Rectal smooth muscle tissue (tissue), 1 donor: ENCODE data around the gene FANCD2.
A peak's percentile ranks its signal among the peaks of the same experiment; 100 is the strongest.

ENCODE experiments used
- H3K27ac ChIP-seq: one replicate; pipeline ENCODE4 v1.7.0; 2013; ENCODE audit warnings: low read depth, low read length, inconsistent platforms
- H3K27me3 ChIP-seq: one replicate; pipeline ENCODE4 v1.7.0; 2013; ENCODE audit warnings: low read length; ENCODE audit not compliant: control insufficient read depth, insufficient read depth
- H3K36me3 ChIP-seq: one replicate; pipeline ENCODE4 v1.7.0; 2013; ENCODE audit warnings: low read length; ENCODE audit not compliant: control insufficient read depth, insufficient read depth
- H3K4me1 ChIP-seq: one replicate; pipeline ENCODE4 v1.7.0; 2013; ENCODE audit warnings: low read length; ENCODE audit not compliant: control insufficient read depth, insufficient read depth
- H3K4me3 ChIP-seq: one replicate; pipeline ENCODE4 v1.7.0; 2013; ENCODE audit warnings: low read length
- H3K9ac ChIP-seq: one replicate; pipeline ENCODE4 v1.7.0; 2013; ENCODE audit warnings: low read length

Gene FANCD2

GRCh38 chr3:10026084-10026890 is at the start of gene FANCD2:
Gene FANCD2, plus strand, starts transcription at chr3:10026437. Its CDS starts 2,221 bp downstream, at chr3:10028658.
- peaks cover 13% of the 10 kb centered on the region for H3K36me3 ChIP-seq
- H3K27ac ChIP-seq = peak within 1 kb of the TSS; percentile 70
- H3K27me3 ChIP-seq = no peaks in the 10 kb centered on the region
- peak within 1 kb of the TSS; percentile 93 for H3K4me3 ChIP-seq
- peaks cover 7% of the 10 kb centered on the region for H3K4me1 ChIP-seq
- peak within 1 kb of the TSS; percentile 50 for H3K9ac ChIP-seq

DNA sequence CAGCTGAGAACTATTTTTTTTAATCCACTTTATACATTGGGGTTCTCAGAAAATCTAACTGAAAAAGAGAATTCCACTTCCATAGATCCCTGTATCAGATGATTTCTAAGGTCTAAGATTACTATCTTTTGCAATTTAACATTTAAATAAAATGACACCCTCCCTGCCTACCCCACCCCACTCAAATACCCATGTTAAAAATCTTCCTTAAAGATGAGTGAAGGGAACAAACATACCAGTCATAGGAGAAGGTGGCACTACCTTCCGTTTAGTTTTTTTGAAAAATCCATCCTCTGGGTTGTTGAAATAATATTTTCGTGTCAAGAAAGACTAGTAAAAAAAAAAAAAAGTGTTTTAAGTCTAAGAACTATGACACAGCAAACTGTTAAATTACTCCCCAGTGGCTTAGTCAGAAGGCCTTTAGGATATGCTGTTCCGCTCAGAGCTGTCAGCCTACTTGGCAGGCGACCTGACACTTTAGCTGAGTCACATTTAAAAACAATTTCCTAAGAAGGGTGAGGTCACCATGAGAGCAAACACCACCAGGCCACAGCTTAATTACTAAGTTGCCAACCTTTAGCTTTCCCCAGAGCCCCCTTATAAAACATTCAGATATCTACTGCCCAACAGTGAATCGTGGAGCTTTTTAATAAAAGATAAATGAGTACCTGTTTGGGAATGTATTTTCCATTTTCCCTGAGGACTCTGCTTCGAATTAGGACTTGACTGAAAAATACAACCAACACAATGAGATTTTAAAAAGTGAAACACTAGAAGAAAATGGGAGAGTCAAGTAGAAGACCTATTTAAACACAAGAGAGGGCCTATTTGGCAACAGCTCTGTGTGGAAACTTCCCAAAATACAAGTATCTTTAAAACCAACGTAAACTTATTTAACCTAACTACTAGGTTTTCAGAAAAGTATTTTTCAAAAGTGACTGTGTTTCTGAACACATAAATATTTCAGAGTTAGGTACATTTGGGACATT is 49.2 kb upstream of the FANCD2 start:
- Histone ChIP-seq H3K27me3 (no peaks in the 10 kb centered on the region), H3K4me1 (peaks cover 11% of the 10 kb centered on the region), H3K9ac (no peak overlapping the region), H3K27ac (peak overlapping the region; percentile 75), H3K4me3 (no peak overlapping the region), H3K36me3 (peaks cover 14% of the 10 kb centered on the region)

DNA sequence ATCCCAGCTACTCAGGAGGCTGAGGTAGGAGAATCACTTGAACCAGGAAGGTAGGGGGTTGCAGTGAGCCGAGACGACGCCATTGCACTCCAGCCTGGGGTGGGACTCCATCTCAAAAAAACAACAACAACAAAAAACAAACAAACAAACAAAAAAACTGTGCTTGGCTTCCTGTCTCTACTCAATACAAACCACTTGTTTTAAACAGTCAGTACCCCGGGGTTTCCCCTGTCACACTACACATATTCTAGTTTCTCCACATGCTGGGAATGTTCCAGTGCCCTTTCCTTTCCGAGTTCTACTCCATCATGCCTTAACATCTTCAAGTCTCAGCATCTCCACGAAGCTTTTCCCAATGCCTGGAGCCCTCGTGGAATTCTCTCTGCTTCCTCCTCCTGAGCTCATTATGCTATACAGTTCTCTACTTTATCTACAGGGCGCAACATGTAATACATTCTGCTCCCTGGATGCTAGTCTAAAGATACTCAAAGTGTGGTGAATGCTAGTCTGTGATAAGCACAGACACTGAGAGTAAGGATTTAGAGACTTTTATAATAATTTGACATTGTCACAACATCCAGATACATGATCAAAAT is 47.4 kb upstream of the FANCD2 start:
- Histone ChIP-seq H3K4me1 (peaks cover 11% of the 10 kb centered on the region), H3K27me3 (no peaks in the 10 kb centered on the region), H3K9ac (no peak overlapping the region), H3K27ac (no peak overlapping the region), H3K36me3 (peaks cover 8% of the 10 kb centered on the region), H3K4me3 (no peak overlapping the region)

- peaks cover 13% of the 10 kb centered on the region for H3K4me1 ChIP-seq
- H3K36me3 ChIP-seq = peaks cover 4% of the 10 kb centered on the region
- no peak overlapping the region for H3K4me3 ChIP-seq
- no peaks in the 10 kb centered on the region for H3K27me3 ChIP-seq
- H3K9ac ChIP-seq = no peak overlapping the region
- H3K27ac ChIP-seq = no peak overlapping the region
These were observed 46.0 kb upstream of the FANCD2 start for GRCh38 chr3:9980251-9980650.

- Histone ChIP-seq H3K4me3 (peak overlapping the region; percentile 97), H3K27ac (peak overlapping the region; percentile 70), H3K4me1 (peaks cover 9% of the 10 kb centered on the region), H3K9ac (peak overlapping the region; percentile 94), H3K27me3 (no peaks in the 10 kb centered on the region), H3K36me3 (no peaks in the 10 kb centered on the region)
These were observed 40.0 kb upstream of the FANCD2 start for GRCh38 chr3:9986230-9986725.

- no peaks in the 10 kb centered on the region for H3K27me3 ChIP-seq
- H3K4me3 ChIP-seq = no peak overlapping the region
- H3K36me3 ChIP-seq = no peaks in the 10 kb centered on the region
- H3K4me1 ChIP-seq = no peaks in the 10 kb centered on the region
- H3K27ac ChIP-seq = no peak overlapping the region
- no peak overlapping the region for H3K9ac ChIP-seq
These were observed 32.0 kb upstream of the FANCD2 start for GRCh38 chr3:9994086-9994844.

DNA sequence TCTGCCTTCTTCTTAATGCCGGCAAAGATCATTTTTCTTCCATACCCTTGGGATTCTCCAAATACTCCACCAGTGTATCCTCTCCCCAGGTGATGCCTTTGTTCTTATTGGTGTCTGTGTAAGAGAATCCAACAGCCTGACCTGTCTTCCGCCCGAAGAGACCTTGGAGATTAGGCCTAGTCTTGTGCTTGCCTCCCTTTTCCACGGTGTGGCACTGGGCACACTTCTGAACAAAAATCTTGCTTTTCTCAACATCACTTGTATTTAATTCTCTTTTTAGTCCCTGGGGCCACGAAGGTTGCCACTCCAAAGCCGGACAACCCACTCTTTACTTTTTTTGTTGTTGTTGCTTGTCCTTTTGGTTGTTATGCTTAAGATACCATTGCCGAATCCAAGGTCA is 25.6 kb upstream of the FANCD2 start:
- no peaks in the 10 kb centered on the region for H3K36me3 ChIP-seq
- H3K27me3 ChIP-seq = no peaks in the 10 kb centered on the region
- no peak overlapping the region for H3K9ac ChIP-seq
- no peak overlapping the region for H3K27ac ChIP-seq
- H3K4me3 ChIP-seq = no peak overlapping the region
- no peaks in the 10 kb centered on the region for H3K4me1 ChIP-seq

DNA sequence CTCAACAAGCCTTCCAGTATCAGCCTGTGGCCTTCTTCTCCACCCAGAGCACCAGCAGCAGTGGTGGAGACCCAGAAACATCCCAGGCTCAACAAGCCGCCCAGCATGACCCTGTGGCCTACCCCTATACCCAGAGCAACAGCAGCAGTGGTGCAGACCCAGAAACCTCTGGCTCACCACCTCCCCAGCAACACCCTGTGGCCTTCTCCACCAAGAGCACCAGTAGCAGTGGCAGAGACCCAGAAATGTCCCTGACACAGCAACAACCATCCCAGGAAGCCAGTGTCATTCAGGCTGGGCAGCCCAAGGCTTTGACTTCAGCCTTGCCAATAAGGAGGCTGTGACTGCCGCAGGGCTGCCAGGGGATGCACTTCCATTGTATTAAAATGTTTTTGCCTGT is 23.3 kb upstream of the FANCD2 start:
- Histone ChIP-seq H3K36me3 (no peaks in the 10 kb centered on the region), H3K27me3 (no peaks in the 10 kb centered on the region), H3K9ac (no peak overlapping the region), H3K4me3 (no peak overlapping the region), H3K4me1 (no peaks in the 10 kb centered on the region), H3K27ac (no peak overlapping the region)

- H3K4me3 ChIP-seq = no peak overlapping the region
- no peak overlapping the region for H3K9ac ChIP-seq
- no peaks in the 10 kb centered on the region for H3K36me3 ChIP-seq
- H3K4me1 ChIP-seq = no peaks in the 10 kb centered on the region
- H3K27me3 ChIP-seq = no peaks in the 10 kb centered on the region
- H3K27ac ChIP-seq = no peak overlapping the region
These were observed 21.7 kb upstream of the FANCD2 start for GRCh38 chr3:10004506-10004905.

DNA sequence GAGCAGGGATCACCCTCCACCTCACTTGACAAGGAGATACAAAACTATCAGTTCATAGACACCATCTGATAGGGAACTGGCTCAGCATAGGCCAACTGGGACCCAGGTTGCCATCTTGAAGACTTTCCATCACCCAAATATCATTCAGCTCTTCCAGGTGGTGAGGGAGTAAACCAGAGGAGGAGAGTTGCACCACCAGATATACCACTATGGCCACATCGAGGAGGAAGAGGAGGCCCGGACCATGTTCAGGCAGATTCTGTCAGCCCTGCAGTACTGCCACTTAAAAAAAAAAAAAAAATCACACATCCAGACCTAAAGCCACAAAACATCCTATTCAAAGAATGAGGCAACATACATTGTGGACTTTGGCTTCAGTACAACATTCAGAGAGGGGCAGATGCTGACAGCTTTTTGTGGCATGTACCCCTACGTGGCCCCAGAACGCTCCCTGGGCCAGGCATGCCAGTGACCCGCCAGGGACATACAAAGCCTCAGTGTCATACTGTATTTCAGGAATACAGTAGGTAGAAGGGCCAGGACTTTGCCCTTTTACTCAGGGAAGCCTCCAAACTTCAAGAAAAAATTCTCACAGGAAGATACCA is 21.2 kb upstream of the FANCD2 start:
- Histone ChIP-seq H3K27me3 (no peaks in the 10 kb centered on the region), H3K27ac (no peak overlapping the region), H3K4me1 (no peaks in the 10 kb centered on the region), H3K36me3 (no peaks in the 10 kb centered on the region), H3K4me3 (no peak overlapping the region), H3K9ac (no peak overlapping the region)

DNA sequence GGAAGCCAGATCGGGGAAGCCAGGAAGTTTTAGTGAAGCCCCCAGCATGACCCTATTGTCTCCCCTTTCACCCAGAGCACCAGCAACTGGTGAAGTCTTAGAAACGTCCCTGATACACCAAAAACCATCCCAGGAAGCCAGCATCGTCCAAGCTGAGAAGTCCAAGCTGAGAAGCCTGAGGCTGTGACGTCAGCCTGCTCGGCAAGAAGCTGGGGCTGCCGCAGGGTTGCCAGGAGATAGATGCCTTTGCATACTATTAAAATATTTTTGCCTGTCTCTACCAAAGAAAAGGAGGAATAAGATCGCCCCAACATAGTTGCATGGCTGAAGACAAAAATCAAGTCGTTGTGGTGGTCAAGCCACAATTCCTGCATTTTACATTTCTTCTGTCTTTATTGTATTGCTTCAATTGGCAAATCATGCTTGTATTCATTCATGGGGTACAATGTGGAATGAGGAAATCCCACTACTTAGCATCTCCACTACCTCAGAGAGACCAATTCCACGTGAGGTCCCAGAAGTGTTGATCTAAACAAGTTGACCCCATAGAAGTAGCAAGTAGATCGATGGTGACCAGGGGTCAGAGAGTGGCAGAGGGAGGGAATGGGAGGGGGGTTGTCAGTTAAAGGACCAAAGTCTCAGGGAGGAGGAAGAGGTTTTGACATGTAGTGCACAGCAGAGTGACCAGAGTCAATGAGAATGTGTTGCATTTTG is 20.0 kb upstream of the FANCD2 start:
- Histone ChIP-seq H3K27me3 (no peaks in the 10 kb centered on the region), H3K4me1 (peaks cover 3% of the 10 kb centered on the region), H3K27ac (no peak overlapping the region), H3K4me3 (no peak overlapping the region), H3K36me3 (no peaks in the 10 kb centered on the region), H3K9ac (no peak overlapping the region)
